A204.1 (cell line): ENCODE results near the gene NOS1AP.
"Not testable (repeated sequence)": the region's sequence is repeated elsewhere in the genome, so short reads cannot be mapped to it uniquely, and the experiment has no call there.

Source experiments
- FAIRE-seq: peaks from 2 replicates; lab custom pipeline; 2012; peaks lifted over from hg19 to GRCh38; lab: Jason Lieb, UNC

The NOS1AP gene

GRCh38 chr1:162069334-162070093 is at the start of gene NOS1AP:
Gene NOS1AP (plus strand): TSS chr1:162069691. CDS start chr1:162070178, 487 bp downstream.
- FAIRE-seq, result no peak

- no peak for FAIRE-seq
Observed at GRCh38 chr1:162020150-162020549, 49.3 kb upstream of the NOS1AP start.

- no peak for FAIRE-seq
Observed at GRCh38 chr1:162021124-162021523, 48.4 kb upstream of the NOS1AP start.

GRCh38 chr1:162022626-162023025 is 46.9 kb upstream of the NOS1AP start:
- no peak for FAIRE-seq

- no peak for FAIRE-seq
Observed at GRCh38 chr1:162023181-162023546, 46.3 kb upstream of the NOS1AP start.

- peak; percentile 16 for FAIRE-seq
Observed at GRCh38 chr1:162023547-162024501, 45.7 kb upstream of the NOS1AP start, which contains the start of gene OLFML2B. Gene OLFML2B (minus strand): TSS chr1:162023869. CDS start chr1:162023430, 439 bp downstream.

GRCh38 chr1:162025541-162025940 is 44.0 kb upstream of the NOS1AP start:
- no peak for FAIRE-seq

GRCh38 chr1:162026881-162027280 is 42.6 kb upstream of the NOS1AP start:
- no peak for FAIRE-seq

GRCh38 chr1:162028726-162029125 is 40.8 kb upstream of the NOS1AP start:
- no peak for FAIRE-seq

- FAIRE-seq, result no peak
Observed at GRCh38 chr1:162029157-162029556, 40.3 kb upstream of the NOS1AP start.

GRCh38 chr1:162030759-162031280 is 38.7 kb upstream of the NOS1AP start:
- no peak for FAIRE-seq

GRCh38 chr1:162033428-162033827 is 36.1 kb upstream of the NOS1AP start:
- FAIRE-seq, result no peak

GRCh38 chr1:162035241-162035640 is 34.2 kb upstream of the NOS1AP start:
- no peak for FAIRE-seq

- FAIRE-seq, result peak; percentile 96
Observed at GRCh38 chr1:162036163-162036562, 33.3 kb upstream of the NOS1AP start.

- no peak for FAIRE-seq
Observed at GRCh38 chr1:162038624-162039023, 30.9 kb upstream of the NOS1AP start.

- FAIRE-seq, result no peak
Observed at GRCh38 chr1:162040001-162040400, 29.5 kb upstream of the NOS1AP start.

- FAIRE-seq, result peak; percentile 71
Observed at GRCh38 chr1:162040657-162041056, 28.8 kb upstream of the NOS1AP start.

GRCh38 chr1:162042361-162042760 is 27.1 kb upstream of the NOS1AP start:
- FAIRE-seq, result no peak

- FAIRE-seq, result no peak
Observed at GRCh38 chr1:162046921-162047320, 22.6 kb upstream of the NOS1AP start.

GRCh38 chr1:162053949-162054348 is 15.5 kb upstream of the NOS1AP start:
- FAIRE-seq, result not testable (repeated sequence)

GRCh38 chr1:162055062-162055461 is 14.4 kb upstream of the NOS1AP start:
- no peak for FAIRE-seq

- FAIRE-seq, result peak; percentile 65
Observed at GRCh38 chr1:162056043-162056442, 13.4 kb upstream of the NOS1AP start.

GRCh38 chr1:162056579-162056978 is 12.9 kb upstream of the NOS1AP start:
- no peak for FAIRE-seq
